ENCODE data around the gene AAK1.
"Not testable (repeated sequence)": the region's sequence is repeated elsewhere in the genome, so short reads cannot be mapped to it uniquely, and the experiment has no call there.

Gene AAK1

DNA sequence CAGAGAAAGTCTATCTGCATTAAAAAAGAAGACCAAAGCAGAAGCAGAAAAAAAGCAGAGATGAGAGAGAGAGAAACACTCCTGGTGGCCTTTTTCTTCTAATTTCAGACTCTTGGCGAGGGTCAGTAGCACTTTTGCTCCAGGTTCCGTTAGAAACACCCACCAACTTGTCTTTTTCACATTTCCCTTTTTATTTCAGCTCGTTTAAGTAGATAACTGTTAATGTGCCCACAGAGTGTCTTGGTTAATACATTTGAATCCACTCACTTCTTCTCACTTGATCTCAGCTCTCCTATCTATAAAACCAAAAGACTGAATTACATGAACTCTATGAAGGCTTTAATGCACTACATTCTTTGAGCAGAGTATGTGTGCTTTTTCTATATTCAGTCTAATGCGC lies 63.1 kb downstream of the AAK1 start:
- ChIA-PET POLR2A (no interaction called here), CTCF (interaction anchor here (1.1 to 13.7 kb wide), 4 partner anchors 13 to 144 kb away, joined by 3 to 195 read pairs (median 4); partner anchors contain the start of gene NFU1)
- TF ChIP-seq, protein P1, sequence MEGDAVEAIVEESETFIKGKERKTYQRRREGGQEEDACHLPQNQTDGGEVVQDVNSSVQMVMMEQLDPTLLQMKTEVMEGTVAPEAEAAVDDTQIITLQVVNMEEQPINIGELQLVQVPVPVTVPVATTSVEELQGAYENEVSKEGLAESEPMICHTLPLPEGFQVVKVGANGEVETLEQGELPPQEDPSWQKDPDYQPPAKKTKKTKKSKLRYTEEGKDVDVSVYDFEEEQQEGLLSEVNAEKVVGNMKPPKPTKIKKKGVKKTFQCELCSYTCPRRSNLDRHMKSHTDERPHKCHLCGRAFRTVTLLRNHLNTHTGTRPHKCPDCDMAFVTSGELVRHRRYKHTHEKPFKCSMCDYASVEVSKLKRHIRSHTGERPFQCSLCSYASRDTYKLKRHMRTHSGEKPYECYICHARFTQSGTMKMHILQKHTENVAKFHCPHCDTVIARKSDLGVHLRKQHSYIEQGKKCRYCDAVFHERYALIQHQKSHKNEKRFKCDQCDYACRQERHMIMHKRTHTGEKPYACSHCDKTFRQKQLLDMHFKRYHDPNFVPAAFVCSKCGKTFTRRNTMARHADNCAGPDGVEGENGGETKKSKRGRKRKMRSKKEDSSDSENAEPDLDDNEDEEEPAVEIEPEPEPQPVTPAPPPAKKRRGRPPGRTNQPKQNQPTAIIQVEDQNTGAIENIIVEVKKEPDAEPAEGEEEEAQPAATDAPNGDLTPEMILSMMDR (IDR thresholded peaks at IDR 0.05; ENCODE audit: control extremely low read depth, extremely low read depth, low read depth, missing control alignments), result no peak
- DNase-seq (ENCODE audit: extremely low spot score), result no peak

DNA sequence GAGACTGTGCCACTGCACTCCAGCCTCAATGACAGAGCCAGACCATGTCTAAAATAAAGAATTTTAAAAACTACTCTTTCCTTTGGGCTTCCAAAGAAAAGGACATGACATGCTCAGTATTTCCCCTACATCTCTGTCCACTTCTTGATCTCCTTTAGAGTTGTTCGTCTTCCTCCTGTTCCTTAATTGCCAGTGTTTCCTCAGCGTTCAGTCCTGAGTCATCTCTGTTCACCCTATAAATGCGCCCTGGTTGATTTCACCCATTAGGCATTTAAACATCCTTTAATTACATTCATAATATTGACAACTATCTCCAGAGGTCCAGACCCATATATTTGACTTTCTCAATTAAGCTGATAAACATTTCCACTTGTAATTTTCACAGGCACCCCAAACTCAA lies 64.0 kb downstream of the AAK1 start:
- CTCF ChIA-PET, result interaction anchor here (1.4 to 13.7 kb wide), 2 partner anchors 12 to 19 kb away, joined by 3 to 195 read pairs; no protein-coding TSS in a partner anchor
- DNase-seq (ENCODE audit: extremely low spot score), result no peak
- TF ChIP-seq, protein P1 (IDR thresholded peaks at IDR 0.05; ENCODE audit: control extremely low read depth, extremely low read depth, low read depth, missing control alignments), result no peak
- POLR2A ChIA-PET, result no interaction called here

DNA sequence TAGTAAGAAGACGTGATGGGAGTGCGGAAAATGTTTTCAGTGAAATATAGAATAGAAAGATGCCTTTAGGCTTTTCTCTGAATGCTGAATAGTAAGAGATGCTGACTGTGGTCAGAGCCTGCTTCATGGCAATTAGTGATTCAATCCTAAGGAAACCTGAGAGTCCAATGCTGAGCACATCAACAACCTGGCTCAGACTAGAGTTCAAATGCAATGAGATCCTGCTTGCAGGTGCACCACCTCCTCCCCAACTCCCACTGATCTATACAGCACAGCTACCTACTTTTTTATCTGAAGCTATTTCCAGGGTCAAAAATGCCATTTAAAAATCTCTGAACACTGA lies 65.4 kb downstream of the AAK1 start:
- TF ChIP-seq, protein P1 (IDR thresholded peaks at IDR 0.05; ENCODE audit: control extremely low read depth, extremely low read depth, low read depth, missing control alignments), result no peak
- ChIA-PET POLR2A (no interaction called here), CTCF (interaction anchor here (13.7 kb wide), 1 partner anchor 11 kb away, joined by 195 read pairs; no protein-coding TSS in a partner anchor)
- no peak for DNase-seq (ENCODE audit: extremely low spot score)

DNA sequence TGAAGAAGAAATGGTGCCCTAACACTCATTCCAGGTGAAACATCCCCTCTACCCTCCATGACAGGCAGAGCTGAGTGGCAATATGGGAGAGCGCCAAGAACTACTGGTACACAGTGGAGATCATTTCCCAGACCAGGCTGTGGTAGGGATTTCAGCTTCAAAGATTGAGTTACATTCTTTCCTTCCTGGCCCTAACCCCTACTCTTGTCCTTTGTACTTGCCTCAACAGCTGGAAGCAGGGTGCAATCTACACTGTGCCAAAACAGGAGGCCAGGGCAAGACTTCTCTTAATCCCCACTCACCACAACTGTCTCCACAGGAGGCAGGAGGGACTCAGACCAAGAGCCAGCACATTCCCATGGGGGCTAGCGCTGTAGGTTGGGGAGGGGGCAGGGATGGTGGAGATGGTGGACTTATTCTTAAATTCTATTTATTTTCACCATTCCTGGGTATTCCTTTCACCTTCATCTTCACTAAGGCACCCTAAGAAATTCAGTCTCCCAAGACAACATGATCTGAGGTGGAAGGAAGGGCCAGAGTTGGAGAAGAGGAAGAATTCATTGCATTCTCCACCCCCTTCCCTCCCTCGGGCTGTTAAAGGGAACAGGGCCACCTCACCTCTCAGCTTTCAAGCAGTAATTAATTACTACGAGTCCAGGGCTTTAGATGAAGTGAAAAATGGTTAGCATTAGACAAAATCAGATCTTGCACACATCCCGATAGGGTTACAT lies 65.9 kb downstream of the AAK1 start:
- no peak for DNase-seq (ENCODE audit: extremely low spot score)
- TF ChIP-seq, protein P1 (IDR thresholded peaks at IDR 0.05; ENCODE audit: control extremely low read depth, extremely low read depth, low read depth, missing control alignments), result no peak
- ChIA-PET CTCF (interaction anchor here (13.7 kb wide), 1 partner anchor 10 kb away, joined by 195 read pairs; no protein-coding TSS in a partner anchor), POLR2A (no interaction called here)

DNA sequence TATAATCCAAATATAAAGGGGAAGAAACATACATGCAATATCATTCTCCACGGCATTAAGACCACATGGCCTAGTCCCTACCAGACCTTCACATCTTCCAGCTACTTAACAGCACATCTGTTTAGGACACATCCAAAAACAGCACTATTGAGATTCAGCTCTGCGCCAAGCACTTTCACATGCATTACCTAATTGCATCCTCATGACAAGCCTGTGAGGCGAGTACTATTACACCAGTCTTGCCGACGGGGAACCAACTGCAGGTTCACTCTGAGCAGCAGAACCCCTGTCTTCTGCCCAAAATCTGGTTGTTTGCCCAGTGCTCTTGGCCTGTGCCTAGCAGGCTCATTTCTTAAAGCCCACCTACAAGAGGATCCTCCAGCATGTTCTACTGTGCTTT lies 66.7 kb downstream of the AAK1 start:
- POLR2A ChIA-PET, result no interaction called here
- TF ChIP-seq, protein P1 (IDR thresholded peaks at IDR 0.05; ENCODE audit: control extremely low read depth, extremely low read depth, low read depth, missing control alignments), result no peak
- DNase-seq (ENCODE audit: extremely low spot score), result no peak
- CTCF ChIA-PET, result interaction anchor here (1.0 to 13.7 kb wide), 2 partner anchors 10 to 107 kb away, joined by 3 to 195 read pairs; no protein-coding TSS in a partner anchor

DNA sequence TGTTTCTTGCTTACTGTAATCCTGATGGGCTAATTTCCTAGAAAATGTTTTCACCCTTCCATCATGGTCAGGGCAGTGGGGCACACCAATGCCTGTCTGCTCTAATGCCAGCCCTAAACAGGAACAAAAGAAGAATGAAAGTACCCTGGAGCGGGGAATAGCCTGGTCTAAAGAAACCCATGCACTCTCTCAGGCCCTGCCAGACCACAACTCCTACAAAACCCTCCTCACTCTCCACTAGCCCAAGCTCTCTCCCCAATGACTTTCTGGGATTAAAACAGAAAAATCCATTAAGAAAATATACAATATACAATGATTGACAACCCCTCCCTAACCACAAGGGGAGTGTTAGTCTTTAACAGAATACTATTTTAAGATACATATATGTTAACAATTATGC lies 67.6 kb downstream of the AAK1 start:
- TF ChIP-seq, protein P1 (IDR thresholded peaks at IDR 0.05; ENCODE audit: control extremely low read depth, extremely low read depth, low read depth, missing control alignments), result no peak
- ChIA-PET CTCF (interaction anchor here (1.0 to 13.7 kb wide), 2 partner anchors 9 to 108 kb away, joined by 3 to 195 read pairs; no protein-coding TSS in a partner anchor), POLR2A (no interaction called here)
- DNase-seq (ENCODE audit: extremely low spot score), result no peak

DNA sequence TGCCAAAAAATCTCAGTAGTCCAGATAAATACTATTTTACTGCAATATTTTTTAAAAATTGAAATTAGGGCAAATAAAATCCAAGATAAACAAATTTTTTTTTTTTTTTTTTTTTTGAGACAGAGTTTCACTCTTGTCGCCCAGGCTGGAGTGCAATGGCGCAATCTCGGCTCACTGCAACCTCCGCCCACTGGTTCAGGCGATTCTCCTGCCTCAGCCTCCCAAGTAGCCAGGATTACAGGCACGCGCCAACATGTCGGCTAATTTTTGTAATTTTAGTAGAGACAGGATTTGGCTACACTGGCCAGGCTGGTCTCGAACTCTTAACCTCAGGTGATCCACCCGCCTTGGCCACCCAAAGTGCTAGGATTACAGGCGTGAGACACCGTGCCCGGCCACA lies 68.2 kb downstream of the AAK1 start:
- POLR2A ChIA-PET; DNase-seq (ENCODE audit: extremely low spot score): not testable (repeated sequence)
- CTCF ChIA-PET, result interaction anchor here (13.7 kb wide), 1 partner anchor 8 kb away, joined by 195 read pairs; no protein-coding TSS in a partner anchor
